Measurements from ENCODE around the gene GTPBP2.
A peak's percentile ranks its signal among the peaks of the same experiment; 100 is the strongest.
"Not testable (repeated sequence)": the region's sequence is repeated elsewhere in the genome, so short reads cannot be mapped to it uniquely, and the experiment has no call there.

Gene GTPBP2

DNA sequence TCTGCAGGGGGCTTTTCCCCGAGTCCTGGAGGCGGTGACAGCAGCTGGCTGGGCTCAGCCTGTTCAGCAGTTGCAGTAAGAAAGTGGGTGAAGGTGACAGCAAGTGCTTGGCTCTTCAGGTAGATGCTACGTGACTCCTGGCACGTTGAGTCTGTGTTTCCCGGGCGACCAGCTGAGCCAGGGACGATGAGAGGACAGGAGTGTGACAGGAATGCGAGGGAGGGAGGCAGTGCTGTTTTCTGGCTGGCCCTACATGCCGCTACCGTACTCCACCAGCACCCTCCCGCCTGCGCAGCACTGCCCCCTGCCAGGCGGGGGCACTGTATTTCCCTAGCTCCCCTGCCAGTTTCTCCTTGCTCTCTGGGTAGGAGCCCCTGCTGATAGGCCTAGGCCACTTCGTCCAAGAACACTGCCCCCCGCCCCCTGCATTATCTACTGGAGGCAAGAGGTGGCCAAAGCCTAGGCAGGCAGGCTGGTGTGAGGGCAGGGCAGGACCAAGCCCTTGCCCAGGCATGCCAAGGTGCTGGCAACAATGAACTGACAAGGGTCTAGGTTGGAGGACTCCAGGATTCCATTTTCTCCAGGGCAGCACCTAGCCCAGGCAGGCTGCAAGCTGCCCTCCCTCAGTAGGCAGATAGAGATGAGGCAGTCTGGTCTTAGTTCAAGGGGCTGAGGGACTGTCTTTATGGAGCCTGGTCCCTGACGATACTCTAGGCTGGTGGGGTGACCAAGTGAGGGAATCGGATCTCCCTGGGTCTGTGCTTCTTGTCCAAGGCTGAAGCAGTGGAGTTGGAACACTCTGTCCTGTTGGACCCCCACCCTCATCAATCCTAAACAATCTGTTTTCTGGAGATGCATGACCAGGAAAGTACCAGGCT is 39.3 kb upstream of the GTPBP2 start:
- Mint-ChIP-seq H3K4me3 (no peak overlapping the region), H3K27me3 (no peaks in the 10 kb centered on the region), H3K4me1 (ENCODE audit: low read depth) (peaks cover 15% of the 10 kb centered on the region), H3K36me3 (no peaks in the 10 kb centered on the region), H3K9me3 (ENCODE audit: low read depth) (no peaks in the 10 kb centered on the region), H3K27ac (no peak overlapping the region)

DNA sequence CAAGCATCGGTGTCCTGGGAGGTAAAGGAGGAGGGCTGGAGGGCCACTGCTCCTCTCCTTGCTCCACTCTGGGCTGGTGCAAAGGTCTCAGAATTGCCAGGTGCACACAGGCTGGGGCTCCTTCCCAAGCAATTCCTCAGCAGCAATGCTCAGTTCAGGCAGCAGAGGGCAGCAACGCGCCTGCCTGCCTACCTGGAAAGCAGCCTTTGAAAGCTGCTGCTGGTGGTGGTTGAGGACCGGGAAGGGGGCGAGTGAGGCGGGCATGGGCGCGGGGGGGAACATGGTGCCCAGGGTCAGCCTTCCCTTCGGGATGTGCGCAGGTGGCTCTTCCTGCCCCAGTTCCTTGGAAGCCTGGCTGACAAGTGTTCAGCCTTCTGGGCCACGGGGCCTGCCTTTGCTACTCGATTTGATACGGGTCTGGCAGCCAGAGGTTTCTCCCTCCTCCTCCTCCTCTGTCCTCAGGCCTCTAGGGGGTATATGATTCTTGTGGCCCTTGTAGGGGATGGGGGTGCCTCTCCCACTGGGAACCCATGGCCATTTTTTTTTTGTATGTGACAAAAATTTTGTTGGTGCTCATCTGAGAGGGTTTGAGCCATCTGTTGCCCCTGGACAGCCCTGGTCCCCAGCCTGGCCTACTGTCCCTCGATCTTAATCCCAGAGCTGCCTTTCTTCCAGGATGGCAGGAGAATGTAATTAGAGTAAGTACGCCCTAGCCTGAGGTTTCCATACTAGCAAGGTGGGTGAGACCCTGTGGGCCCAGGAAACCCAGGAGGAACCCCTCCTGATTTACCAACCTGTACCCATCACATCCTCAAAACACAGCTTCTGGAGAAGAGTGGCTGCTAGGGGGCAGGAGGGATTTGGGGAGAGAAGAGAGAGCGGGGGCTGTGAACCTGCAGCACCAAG is 38.4 kb upstream of the GTPBP2 start:
- H3K9me3 Mint-ChIP-seq (ENCODE audit: low read depth), result no peaks in the 10 kb centered on the region
- H3K27ac Mint-ChIP-seq, result no peak overlapping the region
- peak overlapping the region; percentile 52 for H3K4me3 Mint-ChIP-seq
- no peaks in the 10 kb centered on the region for H3K27me3 Mint-ChIP-seq
- peaks cover 15% of the 10 kb centered on the region for H3K4me1 Mint-ChIP-seq (ENCODE audit: low read depth)
- no peaks in the 10 kb centered on the region for H3K36me3 Mint-ChIP-seq

DNA sequence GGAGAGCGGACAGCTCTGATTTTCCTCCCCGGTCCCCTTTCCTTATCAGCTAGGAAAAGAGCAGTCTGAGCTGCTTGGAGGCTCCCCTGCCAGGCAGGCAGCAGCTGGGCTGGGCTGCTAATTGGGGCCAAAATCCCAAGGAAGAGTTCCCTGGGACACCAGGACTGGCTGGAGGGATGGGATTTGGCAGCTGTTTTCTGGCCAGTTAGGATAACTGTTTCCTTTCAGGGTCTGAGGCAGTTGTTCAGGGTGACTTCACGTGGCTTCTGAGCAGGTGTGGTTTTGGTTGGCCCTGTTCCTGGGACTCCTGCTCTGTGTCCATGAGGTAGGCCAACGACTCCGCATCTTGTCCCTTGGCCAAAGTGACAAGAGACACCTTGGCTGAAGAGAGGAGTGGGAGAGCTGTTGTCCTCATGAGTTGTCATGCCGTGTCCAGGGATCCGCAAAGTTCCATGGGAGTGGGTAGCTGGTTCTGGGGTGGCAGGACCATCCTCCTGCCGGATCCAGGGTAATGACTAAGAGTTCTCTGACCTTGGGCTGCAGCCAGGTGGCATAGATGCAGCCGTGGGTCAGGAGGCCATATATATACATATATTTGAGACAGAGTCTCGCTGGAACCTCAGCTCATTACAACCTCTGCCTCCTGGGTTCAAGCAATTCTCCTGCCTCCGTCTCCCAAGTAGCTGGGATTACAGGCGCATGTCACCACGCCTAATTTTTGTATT is 37.3 kb upstream of the GTPBP2 start:
- H3K9me3 Mint-ChIP-seq (ENCODE audit: low read depth), result no peaks in the 10 kb centered on the region
- no peaks in the 10 kb centered on the region for H3K27me3 Mint-ChIP-seq
- peaks cover 15% of the 10 kb centered on the region for H3K4me1 Mint-ChIP-seq (ENCODE audit: low read depth)
- H3K4me3 Mint-ChIP-seq, result no peak overlapping the region
- no peak overlapping the region for H3K27ac Mint-ChIP-seq
- no peaks in the 10 kb centered on the region for H3K36me3 Mint-ChIP-seq

DNA sequence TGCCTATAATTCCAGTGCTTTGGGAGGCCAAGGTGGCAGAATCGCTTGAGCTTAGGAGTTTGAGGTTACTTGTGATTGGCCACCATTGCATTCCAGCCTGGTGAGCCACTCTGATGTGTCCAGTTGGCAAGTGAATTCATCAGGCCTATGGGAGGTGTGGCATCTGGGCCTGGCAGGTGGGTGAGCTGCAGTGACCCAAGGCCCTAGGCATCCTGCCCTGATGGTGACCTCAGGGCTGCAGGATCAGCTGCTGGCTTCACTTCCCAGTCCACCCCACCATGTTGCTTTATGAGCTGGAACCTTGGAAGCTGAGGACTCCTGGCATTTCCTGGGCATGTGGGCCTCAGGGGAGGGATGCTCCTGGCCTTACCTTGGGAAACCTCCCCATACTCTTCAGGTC is 36.3 kb upstream of the GTPBP2 start:
- Mint-ChIP-seq H3K27ac (no peak overlapping the region), H3K36me3 (no peaks in the 10 kb centered on the region), H3K9me3 (ENCODE audit: low read depth) (no peaks in the 10 kb centered on the region), H3K4me3 (no peak overlapping the region), H3K4me1 (ENCODE audit: low read depth) (peaks cover 15% of the 10 kb centered on the region), H3K27me3 (no peaks in the 10 kb centered on the region)

DNA sequence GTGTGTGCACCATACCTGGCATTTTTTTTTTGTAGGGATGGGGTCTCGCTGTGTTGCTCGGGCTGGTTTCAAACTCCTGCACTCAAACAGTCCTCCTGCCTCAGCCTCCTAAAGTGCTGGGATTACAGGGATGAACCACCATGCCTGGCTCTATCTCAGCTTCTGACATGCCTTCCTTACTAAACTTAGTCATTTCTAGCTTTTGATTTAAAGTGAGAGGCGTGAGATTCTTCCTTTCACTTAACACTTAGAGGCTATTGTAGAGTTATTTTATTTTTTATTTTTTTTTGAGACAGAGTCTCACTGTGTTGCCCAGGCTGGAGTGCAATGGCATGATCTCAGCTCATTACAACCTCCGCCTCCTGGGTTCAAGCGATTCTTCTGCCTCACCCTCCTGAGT is 33.9 kb upstream of the GTPBP2 start:
- not testable (repeated sequence) for H3K27me3 Mint-ChIP-seq; H3K4me1 Mint-ChIP-seq (ENCODE audit: low read depth); H3K9me3 Mint-ChIP-seq (ENCODE audit: low read depth); H3K36me3 Mint-ChIP-seq; H3K4me3 Mint-ChIP-seq; H3K27ac Mint-ChIP-seq

DNA sequence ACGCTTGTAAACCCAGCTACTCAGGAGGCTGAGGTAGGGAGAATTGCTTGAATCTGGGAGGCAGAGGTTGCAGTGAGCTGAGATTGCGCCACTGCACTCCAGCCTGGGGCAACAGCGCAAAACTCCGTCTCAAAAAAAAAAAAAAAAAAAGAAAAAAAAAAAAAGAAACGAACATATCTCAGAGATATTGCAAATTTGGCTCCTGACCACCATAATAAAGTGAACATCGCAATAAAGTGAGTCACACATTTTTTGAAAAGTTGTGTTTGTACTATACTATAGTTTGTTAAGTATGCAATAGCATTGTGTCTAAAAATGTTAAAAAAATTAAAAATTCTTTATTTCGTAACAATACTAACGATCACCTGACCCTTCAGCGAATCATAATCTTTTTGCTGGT is 29.1 kb upstream of the GTPBP2 start:
- H3K27me3 Mint-ChIP-seq, result peaks cover 1% of the 10 kb centered on the region

DNA sequence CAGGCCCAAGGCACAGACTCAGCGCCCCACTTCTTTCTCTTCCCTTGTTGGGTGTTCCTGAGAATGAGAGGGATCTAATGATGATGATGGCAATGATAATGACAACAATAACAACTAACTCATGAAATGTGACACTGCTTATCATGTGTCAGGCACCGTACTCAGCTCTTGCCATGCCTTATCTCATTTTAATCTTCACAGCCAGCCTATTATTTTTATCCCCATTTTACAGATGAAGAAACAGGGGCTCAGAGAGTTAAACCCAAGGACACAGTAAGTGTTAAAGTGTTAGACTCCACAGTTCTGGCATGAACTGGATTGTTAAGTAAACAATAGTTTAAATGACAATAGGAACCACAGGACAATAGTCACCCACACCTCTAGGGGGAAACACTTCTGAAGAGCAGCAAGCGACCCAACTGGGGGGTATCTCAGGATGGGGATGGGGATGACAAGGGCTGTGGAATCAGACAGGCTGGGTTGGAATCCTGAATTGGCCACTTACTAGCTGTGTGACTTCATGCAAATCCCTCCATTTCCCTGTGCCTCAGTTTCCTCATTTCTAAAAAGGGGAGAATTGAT is 28.2 kb upstream of the GTPBP2 start:
- H3K27ac Mint-ChIP-seq, result no peak overlapping the region
- no peak overlapping the region for H3K4me3 Mint-ChIP-seq
- no peaks in the 10 kb centered on the region for H3K9me3 Mint-ChIP-seq (ENCODE audit: low read depth)
- H3K27me3 Mint-ChIP-seq, result peaks cover 1% of the 10 kb centered on the region
- H3K36me3 Mint-ChIP-seq, result no peaks in the 10 kb centered on the region
- H3K4me1 Mint-ChIP-seq (ENCODE audit: low read depth), result no peaks in the 10 kb centered on the region

More for the DNA sequence above, 29.1 kb upstream of the GTPBP2 start:
- H3K4me3 Mint-ChIP-seq, result no peak overlapping the region
- no peaks in the 10 kb centered on the region for H3K9me3 Mint-ChIP-seq (ENCODE audit: low read depth)
- H3K36me3 Mint-ChIP-seq, result no peaks in the 10 kb centered on the region
- no peak overlapping the region for H3K27ac Mint-ChIP-seq
- no peaks in the 10 kb centered on the region for H3K4me1 Mint-ChIP-seq (ENCODE audit: low read depth)

DNA sequence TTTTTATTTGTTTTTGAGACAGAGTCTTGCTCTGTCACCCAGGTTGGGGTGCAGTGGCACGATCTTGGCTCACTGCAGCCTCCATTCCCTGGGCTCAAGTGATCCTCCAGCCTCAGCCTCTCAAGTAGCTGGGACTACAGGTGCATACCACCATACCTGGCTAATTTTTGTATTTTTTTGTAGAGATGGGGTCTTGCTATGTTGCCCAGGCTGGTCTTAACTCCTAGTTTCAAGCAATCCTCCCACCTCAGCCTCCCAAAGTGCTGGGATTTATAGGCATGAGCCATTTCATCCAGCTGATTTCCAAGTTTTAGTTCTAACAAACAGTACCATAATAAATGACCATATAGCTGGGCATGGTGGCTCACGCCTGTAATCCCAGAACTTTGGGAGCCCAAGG is 23.8 kb upstream of the GTPBP2 start:
- not testable (repeated sequence) for H3K27ac Mint-ChIP-seq; H3K36me3 Mint-ChIP-seq; H3K4me1 Mint-ChIP-seq (ENCODE audit: low read depth); H3K27me3 Mint-ChIP-seq; H3K9me3 Mint-ChIP-seq (ENCODE audit: low read depth); H3K4me3 Mint-ChIP-seq

DNA sequence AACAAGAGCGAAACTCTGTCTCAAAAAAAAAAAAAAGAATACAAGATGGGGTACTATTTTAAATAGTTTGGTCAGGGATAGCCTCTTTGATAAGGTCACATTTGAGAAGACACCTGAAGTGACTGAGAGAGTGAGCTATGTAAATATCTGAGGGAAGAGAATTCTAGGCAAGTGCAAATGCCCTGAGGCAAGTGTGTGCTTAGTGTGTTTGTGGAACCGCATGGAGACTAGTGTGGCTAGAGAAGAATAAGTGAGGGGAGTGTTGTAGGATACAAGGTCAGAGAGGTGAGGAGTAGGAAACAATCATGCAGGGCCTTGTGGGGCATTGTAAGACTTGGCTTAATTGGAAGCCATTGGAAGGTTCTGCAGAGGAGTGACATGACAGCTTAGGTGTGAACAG is 19.2 kb upstream of the GTPBP2 start:
- Mint-ChIP-seq H3K4me1 (ENCODE audit: low read depth) (peaks cover 11% of the 10 kb centered on the region), H3K9me3 (ENCODE audit: low read depth) (no peaks in the 10 kb centered on the region), H3K27ac (no peak overlapping the region), H3K27me3 (no peaks in the 10 kb centered on the region), H3K36me3 (peaks cover 2% of the 10 kb centered on the region), H3K4me3 (no peak overlapping the region)

DNA sequence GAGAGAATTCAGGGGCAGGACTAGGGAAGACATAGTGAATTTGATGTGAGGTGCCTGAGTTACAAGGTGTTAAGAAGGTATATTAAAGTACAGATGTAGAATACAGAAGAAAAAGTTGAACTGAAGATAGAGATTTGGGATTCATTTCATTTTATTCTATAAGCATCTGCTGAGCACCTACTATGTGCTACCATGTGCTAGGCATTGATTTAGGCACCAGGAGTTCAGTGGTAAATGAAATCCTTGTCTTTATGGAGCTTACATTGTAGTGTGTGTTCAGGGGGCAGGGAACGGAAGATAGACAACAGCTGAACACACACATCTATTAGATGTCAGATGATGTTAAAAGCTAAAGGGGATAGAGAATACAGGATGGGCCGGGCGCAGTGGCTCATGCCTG is 18.5 kb upstream of the GTPBP2 start:
- H3K4me3 Mint-ChIP-seq, result no peak overlapping the region
- no peaks in the 10 kb centered on the region for H3K27me3 Mint-ChIP-seq
- H3K27ac Mint-ChIP-seq, result no peak overlapping the region
- H3K36me3 Mint-ChIP-seq, result peaks cover 5% of the 10 kb centered on the region
- H3K9me3 Mint-ChIP-seq (ENCODE audit: low read depth), result no peaks in the 10 kb centered on the region
- H3K4me1 Mint-ChIP-seq (ENCODE audit: low read depth), result peaks cover 11% of the 10 kb centered on the region

DNA sequence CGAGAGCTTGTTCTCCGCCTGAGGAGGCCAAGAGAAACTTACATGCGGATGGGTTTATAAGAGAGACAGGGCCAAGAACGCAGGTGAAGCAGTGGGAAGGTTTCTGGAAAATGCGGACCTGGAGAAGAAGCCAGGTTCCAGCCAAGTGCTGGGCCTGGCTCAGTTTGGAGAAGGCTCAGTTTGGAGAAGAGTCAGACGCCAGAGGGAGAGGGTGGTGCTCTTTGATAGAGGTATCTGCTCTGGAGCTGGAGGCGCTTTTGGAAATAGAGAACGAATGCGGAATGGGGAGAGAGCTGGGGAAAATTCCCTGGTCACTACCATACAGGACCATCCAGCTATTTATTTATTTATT is 16.5 kb upstream of the GTPBP2 start:
- H3K36me3 Mint-ChIP-seq, result peaks cover 9% of the 10 kb centered on the region
- H3K9me3 Mint-ChIP-seq (ENCODE audit: low read depth), result no peaks in the 10 kb centered on the region
- no peak overlapping the region for H3K27ac Mint-ChIP-seq
- H3K4me3 Mint-ChIP-seq, result peak overlapping the region; percentile 83
- no peaks in the 10 kb centered on the region for H3K27me3 Mint-ChIP-seq
- H3K4me1 Mint-ChIP-seq (ENCODE audit: low read depth), result peaks cover 17% of the 10 kb centered on the region

DNA sequence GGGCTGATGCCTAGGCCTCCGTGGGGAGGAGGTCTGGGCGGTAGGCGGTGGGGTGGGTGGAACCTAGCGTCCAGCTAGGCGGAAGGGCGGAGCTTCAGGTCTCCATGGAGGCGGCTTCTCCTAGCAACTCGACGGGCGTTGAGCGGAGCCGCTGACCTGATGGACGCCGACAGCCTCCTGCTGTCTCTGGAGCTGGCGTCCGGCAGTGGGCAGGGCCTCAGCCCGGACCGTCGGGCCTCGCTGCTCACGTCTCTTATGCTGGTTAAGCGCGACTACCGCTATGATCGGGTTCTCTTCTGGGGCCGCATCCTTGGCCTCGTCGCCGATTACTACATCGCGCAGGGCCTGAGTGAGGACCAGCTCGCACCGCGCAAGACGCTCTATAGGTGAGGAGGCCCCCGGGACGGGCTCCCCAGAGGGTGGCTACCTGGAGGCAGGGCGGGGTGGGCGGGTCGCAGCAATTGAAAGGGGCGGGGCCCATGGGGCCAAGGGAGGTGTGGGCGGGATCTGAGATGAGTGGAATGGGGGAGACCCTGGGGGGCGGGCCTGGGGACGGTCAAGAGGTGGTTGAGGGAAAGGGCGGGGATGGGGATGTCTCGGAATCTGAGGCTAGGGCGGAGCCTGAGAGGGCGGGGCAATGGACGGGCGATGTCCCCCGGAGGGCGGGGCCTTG is 16.0 kb upstream of the GTPBP2 start, which contains the start of gene RSPH9:
Gene RSPH9 (plus strand): TSS at position 97 of the 673 bp plus-strand sequence. CDS start 63 bp downstream, at position 160.
- Mint-ChIP-seq H3K27ac (peak within 1 kb of the TSS; percentile 11), H3K27me3 (no peaks in the 10 kb centered on the region), H3K4me1 (ENCODE audit: low read depth) (peaks cover 22% of the 10 kb centered on the region), H3K36me3 (peaks cover 11% of the 10 kb centered on the region), H3K9me3 (ENCODE audit: low read depth) (no peaks in the 10 kb centered on the region), H3K4me3 (peak within 1 kb of the TSS; percentile 83)

DNA sequence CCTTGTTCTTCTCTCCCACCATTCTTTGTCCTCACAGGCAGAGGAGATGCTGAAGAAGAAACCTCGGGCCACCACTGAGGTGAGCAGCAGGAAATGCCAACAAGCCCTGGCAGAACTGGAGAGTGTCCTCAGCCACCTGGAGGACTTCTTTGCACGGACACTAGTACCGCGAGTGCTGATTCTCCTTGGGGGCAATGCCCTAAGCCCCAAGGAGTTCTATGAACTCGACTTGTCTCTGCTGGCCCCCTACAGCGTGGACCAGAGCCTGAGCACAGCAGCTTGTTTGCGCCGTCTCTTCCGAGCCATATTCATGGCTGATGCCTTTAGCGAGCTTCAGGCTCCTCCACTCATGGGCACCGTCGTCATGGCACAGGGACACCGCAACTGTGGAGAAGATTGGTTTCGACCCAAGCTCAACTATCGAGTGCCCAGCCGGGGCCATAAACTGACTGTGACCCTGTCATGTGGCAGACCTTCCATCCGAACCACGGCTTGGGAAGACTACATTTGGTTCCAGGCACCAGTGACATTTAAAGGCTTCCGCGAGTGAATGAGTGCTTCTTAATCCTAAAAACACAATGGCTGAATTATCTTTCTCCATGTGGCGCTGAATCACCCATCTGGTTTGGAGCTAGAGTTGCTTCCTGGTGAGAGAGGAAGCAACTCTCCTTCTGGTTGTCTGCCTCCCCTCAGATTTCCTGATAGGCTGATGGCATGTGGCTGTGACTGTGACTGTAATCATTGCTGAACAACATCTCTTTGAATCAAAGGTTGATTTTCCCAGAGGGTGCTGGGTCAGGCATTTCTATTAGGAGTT is 11.1 kb upstream of the GTPBP2 start:
- H3K27ac Mint-ChIP-seq, result no peak overlapping the region
- H3K36me3 Mint-ChIP-seq, result peaks cover 16% of the 10 kb centered on the region
- peaks cover 53% of the 10 kb centered on the region for H3K4me1 Mint-ChIP-seq (ENCODE audit: low read depth)
- no peaks in the 10 kb centered on the region for H3K9me3 Mint-ChIP-seq (ENCODE audit: low read depth)
- no peaks in the 10 kb centered on the region for H3K27me3 Mint-ChIP-seq
- peak overlapping the region; percentile 74 for H3K4me3 Mint-ChIP-seq

Measured in activated naive CD8-positive, alpha-beta T cell (primary cell).